ENCODE data around the gene ZRANB2. TPM values are rescaled to one million over a fixed set of nuclear protein-coding genes. Genes with fewer than 3 reads are reported as not detected.

Gene ZRANB2
- total RNA-seq, 1 experiment from 2014 or later: 67.9 TPM

- TF ChIP-seq ELF1 (IDR thresholded peaks at IDR 0.05; ENCODE audit: borderline replicate concordance, low read depth) (no peak), ZNF274 (IDR thresholded peaks at IDR 0.05; ENCODE audit: low read depth, low read length) (no peak), SIN3A (IDR thresholded peaks at IDR 0.05; ENCODE audit: low read depth) (no peak), FOSL1 (IDR thresholded peaks at IDR 0.05; ENCODE audit: low read depth) (no peak)
Observed at GRCh38 chr1:71043065-71043464, 37.8 kb downstream of the ZRANB2 start (continued).

DNA sequence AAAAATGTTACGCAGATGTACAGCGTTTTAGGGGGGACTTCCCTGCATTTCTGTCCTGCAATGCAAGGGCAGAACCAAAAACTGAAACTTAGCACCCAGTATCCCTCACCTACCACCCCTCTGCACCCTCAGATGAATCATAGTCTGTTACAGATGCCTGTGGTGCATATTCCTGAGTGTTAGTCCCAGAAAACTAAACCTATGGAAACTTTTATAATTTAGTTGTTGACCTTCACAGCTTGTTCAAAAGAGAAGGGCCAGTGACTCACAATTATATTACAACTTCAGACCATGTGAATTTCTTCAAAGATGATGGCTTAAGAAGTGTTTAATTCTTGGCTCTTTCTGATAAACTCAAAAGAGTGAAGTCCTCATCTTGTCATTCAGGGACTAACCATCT is 39.0 kb downstream of the ZRANB2 start:
- POLR2A ChIA-PET: no interaction called here
- ATAC-seq: no peak
- H3K4me1 ChIP-seq (ENCODE audit: control insufficient read depth in 1 of 2, insufficient read depth in 2 of 2, low read length in 2 of 2): no peaks in the 10 kb centered on the region

More for the DNA sequence above, 39.0 kb downstream of the ZRANB2 start:
- Histone ChIP-seq H3K9ac (ENCODE audit: low read length) (no peak overlapping the region), H3K79me2 (ENCODE audit: insufficient read depth, low read length) (no peaks in the 10 kb centered on the region), H3K36me3 (ENCODE audit: control insufficient read depth in 1 of 2, insufficient read depth in 2 of 2, low read length in 2 of 2) (no peaks in the 10 kb centered on the region), H3K4me2 (ENCODE audit: low read length) (no peak overlapping the region), H4K20me1 (ENCODE audit: insufficient read depth) (no peaks in the 10 kb centered on the region), H3K27ac (ENCODE audit: low read depth, low read length) (no peak overlapping the region), H3K9me3 (ENCODE audit: control insufficient read depth in 1 of 2, insufficient read depth in 1 of 2, low read depth in 1 of 2, low read length in 2 of 2) (no peaks in the 10 kb centered on the region), H3K9me2 (ENCODE audit: insufficient read depth) (no peaks in the 10 kb centered on the region), H2AFZ (ENCODE audit: low read depth, low read length, poor library complexity, severe bottlenecking) (no peak overlapping the region), H3K4me3 (replicated peaks in 1 of 2; ENCODE audit: low read depth in 1 of 2, low read length in 2 of 2) (no peak overlapping the region), H3K27me3 (ENCODE audit: insufficient read depth, low read length) (peaks cover 51% of the 10 kb centered on the region)
- intact Hi-C loops (cut with micrococcal nuclease): no loop called here
- TF ChIP-seq YY1 (IDR thresholded peaks at IDR 0.05; ENCODE audit: extremely low read depth, insufficient replicate concordance, low read depth, low read length) (no peak), ZNF274 (IDR thresholded peaks at IDR 0.05; ENCODE audit: low read depth, low read length) (no peak), SIN3A (IDR thresholded peaks at IDR 0.05; ENCODE audit: low read depth) (no peak), ELF1 (IDR thresholded peaks at IDR 0.05; ENCODE audit: borderline replicate concordance, low read depth) (no peak), CBX3 (IDR thresholded peaks at IDR 0.05; ENCODE audit: low read depth) (no peak), CTCF (IDR thresholded peaks at IDR 0.05 in 2 of 3, conservative IDR thresholded peaks at IDR 0.05 in 1 of 3; ENCODE audit: borderline replicate concordance in 1 of 3, insufficient read depth in 1 of 3, low read depth in 2 of 3, low read length in 2 of 3) (no peak), EZH2phosphoT487 (IDR thresholded peaks at IDR 0.05; ENCODE audit: borderline replicate concordance) (no peak), SRF (IDR thresholded peaks at IDR 0.05; ENCODE audit: low read depth) (no peak), SP1 (IDR thresholded peaks at IDR 0.05; ENCODE audit: low read depth) (no peak), JUND (IDR thresholded peaks at IDR 0.05) (no peak), ATF3 (IDR thresholded peaks at IDR 0.05) (no peak), EGR1 (IDR thresholded peaks at IDR 0.05; ENCODE audit: low read depth) (no peak), RAD21 (IDR thresholded peaks at IDR 0.05; ENCODE audit: low read depth) (no peak), POLR2AphosphoS5 (IDR thresholded peaks at IDR 0.05; ENCODE audit: low read depth, low read length) (no peak), ZFX (IDR thresholded peaks at IDR 0.05) (no peak)
- TF ChIP-seq, protein P1, sequence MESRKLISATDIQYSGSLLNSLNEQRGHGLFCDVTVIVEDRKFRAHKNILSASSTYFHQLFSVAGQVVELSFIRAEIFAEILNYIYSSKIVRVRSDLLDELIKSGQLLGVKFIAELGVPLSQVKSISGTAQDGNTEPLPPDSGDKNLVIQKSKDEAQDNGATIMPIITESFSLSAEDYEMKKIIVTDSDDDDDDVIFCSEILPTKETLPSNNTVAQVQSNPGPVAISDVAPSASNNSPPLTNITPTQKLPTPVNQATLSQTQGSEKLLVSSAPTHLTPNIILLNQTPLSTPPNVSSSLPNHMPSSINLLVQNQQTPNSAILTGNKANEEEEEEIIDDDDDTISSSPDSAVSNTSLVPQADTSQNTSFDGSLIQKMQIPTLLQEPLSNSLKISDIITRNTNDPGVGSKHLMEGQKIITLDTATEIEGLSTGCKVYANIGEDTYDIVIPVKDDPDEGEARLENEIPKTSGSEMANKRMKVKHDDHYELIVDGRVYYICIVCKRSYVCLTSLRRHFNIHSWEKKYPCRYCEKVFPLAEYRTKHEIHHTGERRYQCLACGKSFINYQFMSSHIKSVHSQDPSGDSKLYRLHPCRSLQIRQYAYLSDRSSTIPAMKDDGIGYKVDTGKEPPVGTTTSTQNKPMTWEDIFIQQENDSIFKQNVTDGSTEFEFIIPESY (IDR thresholded peaks at IDR 0.05; ENCODE audit: extremely low read depth, insufficient replicate concordance, low read length): no peak
- TF ChIP-seq, protein P2, sequence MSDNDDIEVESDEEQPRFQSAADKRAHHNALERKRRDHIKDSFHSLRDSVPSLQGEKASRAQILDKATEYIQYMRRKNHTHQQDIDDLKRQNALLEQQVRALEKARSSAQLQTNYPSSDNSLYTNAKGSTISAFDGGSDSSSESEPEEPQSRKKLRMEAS (IDR thresholded peaks at IDR 0.05): no peak
- TF ChIP-seq, protein P3, sequence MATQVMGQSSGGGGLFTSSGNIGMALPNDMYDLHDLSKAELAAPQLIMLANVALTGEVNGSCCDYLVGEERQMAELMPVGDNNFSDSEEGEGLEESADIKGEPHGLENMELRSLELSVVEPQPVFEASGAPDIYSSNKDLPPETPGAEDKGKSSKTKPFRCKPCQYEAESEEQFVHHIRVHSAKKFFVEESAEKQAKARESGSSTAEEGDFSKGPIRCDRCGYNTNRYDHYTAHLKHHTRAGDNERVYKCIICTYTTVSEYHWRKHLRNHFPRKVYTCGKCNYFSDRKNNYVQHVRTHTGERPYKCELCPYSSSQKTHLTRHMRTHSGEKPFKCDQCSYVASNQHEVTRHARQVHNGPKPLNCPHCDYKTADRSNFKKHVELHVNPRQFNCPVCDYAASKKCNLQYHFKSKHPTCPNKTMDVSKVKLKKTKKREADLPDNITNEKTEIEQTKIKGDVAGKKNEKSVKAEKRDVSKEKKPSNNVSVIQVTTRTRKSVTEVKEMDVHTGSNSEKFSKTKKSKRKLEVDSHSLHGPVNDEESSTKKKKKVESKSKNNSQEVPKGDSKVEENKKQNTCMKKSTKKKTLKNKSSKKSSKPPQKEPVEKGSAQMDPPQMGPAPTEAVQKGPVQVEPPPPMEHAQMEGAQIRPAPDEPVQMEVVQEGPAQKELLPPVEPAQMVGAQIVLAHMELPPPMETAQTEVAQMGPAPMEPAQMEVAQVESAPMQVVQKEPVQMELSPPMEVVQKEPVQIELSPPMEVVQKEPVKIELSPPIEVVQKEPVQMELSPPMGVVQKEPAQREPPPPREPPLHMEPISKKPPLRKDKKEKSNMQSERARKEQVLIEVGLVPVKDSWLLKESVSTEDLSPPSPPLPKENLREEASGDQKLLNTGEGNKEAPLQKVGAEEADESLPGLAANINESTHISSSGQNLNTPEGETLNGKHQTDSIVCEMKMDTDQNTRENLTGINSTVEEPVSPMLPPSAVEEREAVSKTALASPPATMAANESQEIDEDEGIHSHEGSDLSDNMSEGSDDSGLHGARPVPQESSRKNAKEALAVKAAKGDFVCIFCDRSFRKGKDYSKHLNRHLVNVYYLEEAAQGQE (IDR thresholded peaks at IDR 0.05; ENCODE audit: low read depth): no peak
- ChIA-PET CTCF (no interaction called here), RAD21 (ENCODE audit: low non-redundant PET in 1 of 2, low total read pairs in 2 of 2, uncharacterized antibody in 2 of 2, unreplicated experiment in 2 of 2) (no interaction called here)
- no TSS peak for BruUV-seq (replicated peaks)
- DNase-seq (ENCODE audit: low read depth, low spot score): no peak
